A549 treated with AZD2906 at 1 μM for 4 hours (cell line): ENCODE results near the gene MTFR1L. TPM values are rescaled to one million over a fixed set of nuclear protein-coding genes. Genes with fewer than 3 reads are reported as not detected.

ENCODE experiments used
- total RNA-seq: library from RNA; stranded (reverse); fragments of 200-300 nt; extraction: Qiagen RNA extraction; gene quantifications from 5 replicates; pipeline ENCODE4 v1.2.3, GENCODE V29; 2022

Gene MTFR1L
- total RNA-seq, result 24.9 to 29.6 TPM (median 25.6 TPM) in 5 replicates

GRCh38 chr1:25819491-25820246, at the start of gene MTFR1L:
MTFR1L (plus strand) TSS chr1:25819954; CDS start chr1:25823105, 3,151 bp downstream.

GRCh38 chr1:25799935-25800702, 19.6 kb upstream of the MTFR1L start, which contains the start of gene SELENON:
SELENON (plus strand) TSS chr1:25800193; CDS start chr1:25800231, 38 bp downstream.

GRCh38 chr1:25858906-25859789, 39.4 kb downstream of the MTFR1L start, which contains the start of gene AUNIP:
AUNIP (minus strand) TSS chr1:25859457; CDS start chr1:25859357, 100 bp downstream.

GRCh38 chr1:25875154-25875855, 55.6 kb downstream of the MTFR1L start, which contains the start of gene PAQR7:
PAQR7 (minus strand) TSS chr1:25875708; CDS start chr1:25863839, 11,869 bp downstream.

Other genes with a start within 250 kb of the MTFR1L start
- 0.62 to 0.96 TPM (median 0.77 TPM) in 5 replicates for gene MAN1C1, start 203.2 kb upstream of the MTFR1L start, total RNA-seq
- gene SELENON, start 19.8 kb upstream of the MTFR1L start, total RNA-seq, result 60.2 to 65.1 TPM (median 63.4 TPM) in 5 replicates
- gene AUNIP, start 39.5 kb downstream of the MTFR1L start, total RNA-seq, result 8.3 to 9.4 TPM (median 8.7 TPM) in 5 replicates
- 6.4 to 9.2 TPM (median 8.3 TPM) in 5 replicates for gene PAQR7, start 55.8 kb downstream of the MTFR1L start, total RNA-seq
- 217 to 224 TPM (median 220 TPM) in 5 replicates for gene STMN1, start 86.5 kb downstream of the MTFR1L start, total RNA-seq
- 7.2 to 8.3 TPM (median 8.0 TPM) in 5 replicates for gene PAFAH2, start 178.1 kb downstream of the MTFR1L start, total RNA-seq
- gene EXTL1, start 201.8 kb downstream of the MTFR1L start, total RNA-seq, result 0.01 to 0.02 TPM in 2 of 5 replicates, not detected in the others
- gene SLC30A2, start 226.2 kb downstream of the MTFR1L start, total RNA-seq, result 0.26 to 0.70 TPM (median 0.38 TPM) in 5 replicates
- 1.8 to 2.9 TPM (median 2.3 TPM) in 5 replicates for gene TRIM63, start 247.7 kb downstream of the MTFR1L start, total RNA-seq